Choroid plexus epithelial cell (primary cell): ENCODE results near the gene IDH2.
"Not testable (repeated sequence)": the region's sequence is repeated elsewhere in the genome, so short reads cannot be mapped to it uniquely, and the experiment has no call there.

Experiments
- DNase-seq: peaks from one replicate; pipeline ENCODE4 v3.0.0-alpha.2; 2010; ENCODE audit warnings: low read depth
- H3K4me3 ChIP-seq: 2 replicates; pipeline ENCODE4 v1.5.1; 2011; ENCODE audit warnings: low read depth, mild to moderate bottlenecking, control low read depth, low read length, moderate library complexity
- TF ChIP-seq, protein P1 (sequence below): conservative IDR thresholded peaks from 2 replicates; pipeline ENCODE4 v1.5.1; 2011; ENCODE audit warnings: low read depth, mild to moderate bottlenecking, control low read depth, inconsistent platforms, low read length, moderate library complexity

Gene IDH2

GRCh38 chr15:90113166-90113565 lies 10.9 kb upstream of the IDH2 start:
- DNase-seq: no peak
- no peak overlapping the region for H3K4me3 ChIP-seq
- TF ChIP-seq, protein P1, sequence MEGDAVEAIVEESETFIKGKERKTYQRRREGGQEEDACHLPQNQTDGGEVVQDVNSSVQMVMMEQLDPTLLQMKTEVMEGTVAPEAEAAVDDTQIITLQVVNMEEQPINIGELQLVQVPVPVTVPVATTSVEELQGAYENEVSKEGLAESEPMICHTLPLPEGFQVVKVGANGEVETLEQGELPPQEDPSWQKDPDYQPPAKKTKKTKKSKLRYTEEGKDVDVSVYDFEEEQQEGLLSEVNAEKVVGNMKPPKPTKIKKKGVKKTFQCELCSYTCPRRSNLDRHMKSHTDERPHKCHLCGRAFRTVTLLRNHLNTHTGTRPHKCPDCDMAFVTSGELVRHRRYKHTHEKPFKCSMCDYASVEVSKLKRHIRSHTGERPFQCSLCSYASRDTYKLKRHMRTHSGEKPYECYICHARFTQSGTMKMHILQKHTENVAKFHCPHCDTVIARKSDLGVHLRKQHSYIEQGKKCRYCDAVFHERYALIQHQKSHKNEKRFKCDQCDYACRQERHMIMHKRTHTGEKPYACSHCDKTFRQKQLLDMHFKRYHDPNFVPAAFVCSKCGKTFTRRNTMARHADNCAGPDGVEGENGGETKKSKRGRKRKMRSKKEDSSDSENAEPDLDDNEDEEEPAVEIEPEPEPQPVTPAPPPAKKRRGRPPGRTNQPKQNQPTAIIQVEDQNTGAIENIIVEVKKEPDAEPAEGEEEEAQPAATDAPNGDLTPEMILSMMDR: no peak

DNA sequence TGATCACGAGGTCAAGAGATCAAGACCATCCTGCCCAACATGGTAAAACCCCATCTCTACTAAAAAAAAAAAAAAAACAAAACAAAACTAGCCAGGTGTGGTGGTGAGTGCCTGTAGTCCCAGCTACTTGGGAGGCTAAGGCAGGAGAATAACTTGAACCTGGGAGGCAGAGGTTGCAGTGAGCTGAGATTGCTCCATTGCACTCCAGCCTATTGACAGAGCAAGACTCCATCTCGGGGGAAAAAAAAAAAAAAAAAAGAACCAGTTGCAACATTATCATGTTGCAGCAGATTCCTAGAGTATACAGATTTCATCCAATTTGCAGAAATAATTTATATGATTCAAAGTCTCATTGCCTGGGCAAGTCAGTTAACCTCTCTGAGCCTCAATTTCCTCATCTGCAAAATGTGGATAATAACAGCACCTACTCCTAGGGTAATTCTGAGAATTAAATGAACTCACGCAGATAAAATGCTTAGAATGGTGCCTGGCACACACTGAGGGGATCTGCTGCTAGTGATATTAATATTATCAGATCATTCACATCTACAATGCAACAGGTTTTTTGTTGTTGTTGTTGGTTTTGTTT lies 7.0 kb upstream of the IDH2 start:
- DNase-seq, H3K4me3 ChIP-seq: not testable (repeated sequence)

GRCh38 chr15:90108038-90108437 lies 5.8 kb upstream of the IDH2 start:
- DNase-seq, H3K4me3 ChIP-seq: not testable (repeated sequence)

DNA sequence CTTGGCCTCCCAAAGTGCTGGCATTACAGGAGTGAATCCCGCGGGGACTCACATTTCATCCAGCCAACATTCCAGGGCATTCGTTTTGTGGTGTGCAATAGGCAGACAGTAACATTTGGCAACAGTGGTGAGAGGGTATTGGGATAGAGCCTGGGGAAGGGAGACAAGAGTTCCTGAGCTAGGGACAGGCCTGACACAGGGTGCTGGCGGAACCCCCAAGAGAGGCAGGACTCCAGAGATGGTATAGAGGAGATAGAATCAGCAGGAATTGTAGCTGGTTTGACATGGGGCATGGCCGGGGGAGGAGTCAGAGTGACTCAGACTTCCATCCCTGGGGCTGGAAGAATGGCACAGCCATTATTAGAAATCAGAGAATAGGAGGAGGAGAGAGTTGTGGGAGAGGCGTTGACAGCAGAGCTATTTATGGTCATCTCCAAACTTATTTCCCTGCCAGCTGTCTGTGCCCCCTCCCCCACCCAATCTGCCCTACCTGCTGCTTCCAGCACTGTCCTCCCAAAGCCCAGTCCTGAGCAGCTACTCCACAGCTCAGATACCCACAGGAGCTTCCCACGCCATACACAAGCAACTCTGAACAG lies 4.4 kb upstream of the IDH2 start:
- TF ChIP-seq, protein P1: no peak
- H3K4me3 ChIP-seq: no peak overlapping the region
- peak; percentile 52 for DNase-seq

DNA sequence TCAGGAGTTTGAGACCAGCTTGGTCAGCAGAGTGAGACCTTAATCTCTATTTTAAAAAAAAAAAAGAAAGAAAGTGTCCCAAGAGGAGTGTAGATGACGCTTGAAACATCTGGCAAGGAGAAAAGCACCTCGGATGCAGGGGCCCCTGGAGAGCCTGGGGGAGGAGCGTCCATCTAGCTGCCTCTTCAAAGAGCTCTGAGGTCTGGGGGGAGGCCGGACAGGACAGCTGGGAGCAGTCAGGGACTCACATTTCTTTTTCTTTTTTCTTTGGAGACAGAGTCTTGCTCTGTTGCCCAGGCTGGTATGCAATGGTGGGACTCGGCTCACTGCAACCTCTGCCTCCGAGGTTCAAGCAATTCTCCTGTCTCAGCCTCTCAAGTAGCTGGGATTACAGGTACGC lies 3.3 kb upstream of the IDH2 start:
- TF ChIP-seq, protein P1: no peak
- DNase-seq: no peak
- H3K4me3 ChIP-seq: no peak overlapping the region

- TF ChIP-seq, protein P1: no peak
- DNase-seq: no peak
Observed at GRCh38 chr15:90104551-90104950, 2.3 kb upstream of the IDH2 start.

GRCh38 chr15:90103701-90104329 lies 1.5 kb upstream of the IDH2 start:
- TF ChIP-seq, protein P1: no peak
- DNase-seq: no peak
- no peak overlapping the region for H3K4me3 ChIP-seq

More at GRCh38 chr15:90104551-90104950, 2.3 kb upstream of the IDH2 start:
- no peak overlapping the region for H3K4me3 ChIP-seq
